ENCODE results near the gene ARVCF. TPM values are rescaled to one million over a fixed set of nuclear protein-coding genes. Genes with fewer than 3 reads are reported as not detected.

The ARVCF gene
- total and polyA plus RNA-seq, 9 of the 15 experiments (the other 6 are each of a cell fraction or from before 2014, with no cell fraction given), result 0.03 to 97.4 (median 15.6) TPM

- TF ChIP-seq MAZ (CRISPR knock-in tag; conservative IDR thresholded peaks at IDR 0.05 in 1 of 2, IDR thresholded peaks at IDR 0.05 in 1 of 2) (peak; percentile 47 to 76; a peak in 2 of 4 replicates), ARNT (IDR thresholded peaks at IDR 0.05) (peak in 1 of 2 experiments; percentile 42; a peak in 1 of 4 replicates), NEUROD1 (IDR thresholded peaks at IDR 0.05; ENCODE audit: borderline replicate concordance, low read depth, low read length, partially characterized antibody) (peak; percentile 32), GTF2A2 (tag; IDR thresholded peaks at IDR 0.05) (no peak), HDAC6 (IDR thresholded peaks at IDR 0.05; ENCODE audit: low read depth, low read length) (no peak; the same call in 1 of the 2 replicates), TAF1 (IDR thresholded peaks at IDR 0.05; ENCODE audit: control insufficient read depth, extremely low read depth, insufficient read depth, low read length, severe bottlenecking) (peak; percentile 27), ZNF274 (IDR thresholded peaks at IDR 0.05; ENCODE audit: borderline replicate concordance, low read depth, low read length) (no peak), L3MBTL2 (IDR thresholded peaks at IDR 0.05) (peak; percentile 47; the same call in 1 of the 2 replicates), ZNF699 (CRISPR knock-in tag; IDR thresholded peaks at IDR 0.05; ENCODE audit: insufficient replicate concordance) (peak; percentile 4), SMARCE1 (IDR thresholded peaks at IDR 0.05) (peak; percentile 66; the same call in 1 of the 2 replicates), ATF1 (CRISPR knock-in tag; IDR thresholded peaks at IDR 0.05) (0 out of 2 replicates have a peak, but pooled peaks have one; percentile 1), ATF1 (tag; IDR thresholded peaks at IDR 0.05) (peak; percentile 47), TRIM28 (IDR thresholded peaks at IDR 0.05) (0 out of 2 replicates have a peak, but pooled peaks have one; percentile 36), NCOA4 (IDR thresholded peaks at IDR 0.05; ENCODE audit: partially characterized antibody) (no peak), MTA1 (IDR thresholded peaks at IDR 0.05; ENCODE audit: borderline replicate concordance) (0 out of 2 replicates have a peak, but pooled peaks have one; percentile 46), WHSC1 (IDR thresholded peaks at IDR 0.05; ENCODE audit: low read length) (peak; percentile 53), ETS1 (conservative IDR thresholded peaks at IDR 0.05; ENCODE audit: control insufficient read depth, low read depth, low read length) (0 out of 2 replicates have a peak, but pooled peaks have one; percentile 46), KLF13 (tag; IDR thresholded peaks at IDR 0.05; ENCODE audit: borderline replicate concordance, low read depth) (0 out of 2 replicates have a peak, but pooled peaks have one; percentile 43), ZSCAN29 (IDR thresholded peaks at IDR 0.05) (0 out of 2 replicates have a peak, but pooled peaks have one; percentile 26), NFIC (IDR thresholded peaks at IDR 0.05) (0 out of 2 replicates have a peak, but pooled peaks have one; percentile 36), HLTF (IDR thresholded peaks at IDR 0.05) (peak; percentile 31; the same call in 1 of the 2 replicates), SIN3A (IDR thresholded peaks at IDR 0.05; ENCODE audit: borderline replicate concordance in 2 of 2, control insufficient read depth in 1 of 2, low read depth in 2 of 2, low read length in 2 of 2) (peak in 1 of 2 experiments; percentile 23; a peak in 1 of 4 replicates), MTA2 (IDR thresholded peaks at IDR 0.05; ENCODE audit: low read depth) (peak; percentile 53; the same call in 1 of the 2 replicates)
- TF ChIP-seq, protein P1, sequence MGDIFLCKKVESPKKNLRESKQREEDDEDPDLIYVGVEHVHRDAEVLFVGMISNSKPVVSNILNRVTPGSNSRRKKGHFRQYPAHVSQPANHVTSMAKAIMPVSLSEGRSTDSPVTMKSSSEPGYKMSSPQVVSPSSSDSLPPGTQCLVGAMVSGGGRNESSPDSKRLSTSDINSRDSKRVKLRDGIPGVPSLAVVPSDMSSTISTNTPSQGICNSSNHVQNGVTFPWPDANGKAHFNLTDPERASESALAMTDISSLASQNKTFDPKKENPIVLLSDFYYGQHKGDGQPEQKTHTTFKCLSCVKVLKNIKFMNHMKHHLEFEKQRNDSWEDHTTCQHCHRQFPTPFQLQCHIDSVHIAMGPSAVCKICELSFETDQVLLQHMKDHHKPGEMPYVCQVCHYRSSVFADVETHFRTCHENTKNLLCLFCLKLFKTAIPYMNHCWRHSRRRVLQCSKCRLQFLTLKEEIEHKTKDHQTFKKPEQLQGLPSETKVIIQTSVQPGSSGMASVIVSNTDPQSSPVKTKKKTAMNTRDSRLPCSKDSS (IDR thresholded peaks at IDR 0.05; ENCODE audit: low read depth, partially characterized antibody), result peak; percentile 30
- TF ChIP-seq, protein P2, sequence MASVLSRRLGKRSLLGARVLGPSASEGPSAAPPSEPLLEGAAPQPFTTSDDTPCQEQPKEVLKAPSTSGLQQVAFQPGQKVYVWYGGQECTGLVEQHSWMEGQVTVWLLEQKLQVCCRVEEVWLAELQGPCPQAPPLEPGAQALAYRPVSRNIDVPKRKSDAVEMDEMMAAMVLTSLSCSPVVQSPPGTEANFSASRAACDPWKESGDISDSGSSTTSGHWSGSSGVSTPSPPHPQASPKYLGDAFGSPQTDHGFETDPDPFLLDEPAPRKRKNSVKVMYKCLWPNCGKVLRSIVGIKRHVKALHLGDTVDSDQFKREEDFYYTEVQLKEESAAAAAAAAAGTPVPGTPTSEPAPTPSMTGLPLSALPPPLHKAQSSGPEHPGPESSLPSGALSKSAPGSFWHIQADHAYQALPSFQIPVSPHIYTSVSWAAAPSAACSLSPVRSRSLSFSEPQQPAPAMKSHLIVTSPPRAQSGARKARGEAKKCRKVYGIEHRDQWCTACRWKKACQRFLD (CRISPR knock-in tag; IDR thresholded peaks at IDR 0.05), result no peak
Measured at GRCh38 chr22:19974935-19975706, 41.5 kb downstream of the ARVCF start (continued).

All from K562 (cell line).